ENCODE results near the gene GJC2. TPM values are rescaled to one million over a fixed set of nuclear protein-coding genes. Genes with fewer than 3 reads are reported as not detected.

The GJC2 gene
- total and polyA plus RNA-seq, 10 of the 15 experiments (the other 5 are each of a cell fraction or from before 2014, with no cell fraction given), result 0.04 to 0.44 (median 0.07) TPM; not detected in 4

DNA sequence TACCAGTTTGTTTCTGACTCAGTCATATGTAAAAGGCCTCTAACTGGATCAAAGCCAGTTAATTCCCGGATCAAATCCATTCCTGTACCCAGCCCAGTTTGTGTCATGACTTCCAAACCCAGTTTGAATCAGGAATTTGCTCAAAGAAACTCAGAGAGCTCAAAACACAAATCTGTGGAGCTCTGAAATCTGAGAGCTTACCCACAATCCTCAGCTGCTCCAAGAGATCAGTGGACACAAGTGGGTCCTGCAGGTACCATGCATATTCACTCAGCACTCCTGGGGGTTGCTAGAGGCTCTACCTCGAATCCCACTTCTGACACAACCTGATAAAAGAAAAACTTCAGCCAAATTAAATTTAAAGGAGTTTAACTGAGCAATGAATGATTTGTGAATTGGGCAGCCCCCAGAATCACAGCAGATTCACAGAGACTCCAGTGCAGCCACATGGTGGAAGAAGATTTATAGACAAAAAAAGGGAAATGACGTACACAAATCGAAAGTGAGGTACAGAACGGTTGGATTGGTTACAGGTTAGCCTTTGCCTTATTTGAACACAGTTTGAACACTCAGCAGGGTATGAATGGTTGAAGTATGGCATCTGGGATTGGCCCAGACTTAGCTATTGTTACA lies 28.8 kb upstream of the GJC2 start (continued):
- TF ChIP-seq, protein P1, sequence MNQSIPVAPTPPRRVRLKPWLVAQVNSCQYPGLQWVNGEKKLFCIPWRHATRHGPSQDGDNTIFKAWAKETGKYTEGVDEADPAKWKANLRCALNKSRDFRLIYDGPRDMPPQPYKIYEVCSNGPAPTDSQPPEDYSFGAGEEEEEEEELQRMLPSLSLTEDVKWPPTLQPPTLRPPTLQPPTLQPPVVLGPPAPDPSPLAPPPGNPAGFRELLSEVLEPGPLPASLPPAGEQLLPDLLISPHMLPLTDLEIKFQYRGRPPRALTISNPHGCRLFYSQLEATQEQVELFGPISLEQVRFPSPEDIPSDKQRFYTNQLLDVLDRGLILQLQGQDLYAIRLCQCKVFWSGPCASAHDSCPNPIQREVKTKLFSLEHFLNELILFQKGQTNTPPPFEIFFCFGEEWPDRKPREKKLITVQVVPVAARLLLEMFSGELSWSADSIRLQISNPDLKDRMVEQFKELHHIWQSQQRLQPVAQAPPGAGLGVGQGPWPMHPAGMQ (IDR thresholded peaks at IDR 0.05; ENCODE audit: borderline replicate concordance), result no peak
- TF ChIP-seq FOXM1 (IDR thresholded peaks at IDR 0.05; ENCODE audit: low read depth, low read length), result no peak
- no peak for TF ChIP-seq NR2C1 (IDR thresholded peaks at IDR 0.05)
- no peak for TF ChIP-seq ZZZ3 (IDR thresholded peaks at IDR 0.05; ENCODE audit: control insufficient read depth, insufficient read length, low read depth)
- TF ChIP-seq SREBF1 (IDR thresholded peaks at IDR 0.05; ENCODE audit: low read length), result no peak
- TF ChIP-seq NFYB (IDR thresholded peaks at IDR 0.05; ENCODE audit: insufficient read depth, low read depth, low read length), result peak; percentile 76
- no peak for TF ChIP-seq EED (IDR thresholded peaks at IDR 0.05; ENCODE audit: low read depth)
- no peak for TF ChIP-seq NFYA (IDR thresholded peaks at IDR 0.05; ENCODE audit: borderline replicate concordance, low read depth, low read length)
- no peak for TF ChIP-seq ZBED1 (IDR thresholded peaks at IDR 0.05; ENCODE audit: borderline replicate concordance)
- TF ChIP-seq ATF7 (IDR thresholded peaks at IDR 0.05; ENCODE audit: low read depth), result peak; percentile 49; the same call in 1 of the 2 replicates
- no peak for TF ChIP-seq MEF2B (IDR thresholded peaks at IDR 0.05; ENCODE audit: partially characterized antibody, poor library complexity, severe bottlenecking)
- TF ChIP-seq CHD2 (IDR thresholded peaks at IDR 0.05; ENCODE audit: borderline replicate concordance, low read depth, low read length), result no peak
- TF ChIP-seq, protein P2, sequence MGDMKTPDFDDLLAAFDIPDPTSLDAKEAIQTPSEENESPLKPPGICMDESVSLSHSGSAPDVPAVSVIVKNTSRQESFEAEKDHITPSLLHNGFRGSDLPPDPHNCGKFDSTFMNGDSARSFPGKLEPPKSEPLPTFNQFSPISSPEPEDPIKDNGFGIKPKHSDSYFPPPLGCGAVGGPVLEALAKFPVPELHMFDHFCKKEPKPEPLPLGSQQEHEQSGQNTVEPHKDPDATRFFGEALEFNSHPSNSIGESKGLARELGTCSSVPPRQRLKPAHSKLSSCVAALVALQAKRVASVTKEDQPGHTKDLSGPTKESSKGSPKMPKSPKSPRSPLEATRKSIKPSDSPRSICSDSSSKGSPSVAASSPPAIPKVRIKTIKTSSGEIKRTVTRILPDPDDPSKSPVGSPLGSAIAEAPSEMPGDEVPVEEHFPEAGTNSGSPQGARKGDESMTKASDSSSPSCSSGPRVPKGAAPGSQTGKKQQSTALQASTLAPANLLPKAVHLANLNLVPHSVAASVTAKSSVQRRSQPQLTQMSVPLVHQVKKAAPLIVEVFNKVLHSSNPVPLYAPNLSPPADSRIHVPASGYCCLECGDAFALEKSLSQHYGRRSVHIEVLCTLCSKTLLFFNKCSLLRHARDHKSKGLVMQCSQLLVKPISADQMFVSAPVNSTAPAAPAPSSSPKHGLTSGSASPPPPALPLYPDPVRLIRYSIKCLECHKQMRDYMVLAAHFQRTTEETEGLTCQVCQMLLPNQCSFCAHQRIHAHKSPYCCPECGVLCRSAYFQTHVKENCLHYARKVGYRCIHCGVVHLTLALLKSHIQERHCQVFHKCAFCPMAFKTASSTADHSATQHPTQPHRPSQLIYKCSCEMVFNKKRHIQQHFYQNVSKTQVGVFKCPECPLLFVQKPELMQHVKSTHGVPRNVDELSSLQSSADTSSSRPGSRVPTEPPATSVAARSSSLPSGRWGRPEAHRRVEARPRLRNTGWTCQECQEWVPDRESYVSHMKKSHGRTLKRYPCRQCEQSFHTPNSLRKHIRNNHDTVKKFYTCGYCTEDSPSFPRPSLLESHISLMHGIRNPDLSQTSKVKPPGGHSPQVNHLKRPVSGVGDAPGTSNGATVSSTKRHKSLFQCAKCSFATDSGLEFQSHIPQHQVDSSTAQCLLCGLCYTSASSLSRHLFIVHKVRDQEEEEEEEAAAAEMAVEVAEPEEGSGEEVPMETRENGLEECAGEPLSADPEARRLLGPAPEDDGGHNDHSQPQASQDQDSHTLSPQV (IDR thresholded peaks at IDR 0.05), result no peak
- no peak for TF ChIP-seq TARDBP (IDR thresholded peaks at IDR 0.05; ENCODE audit: borderline replicate concordance)
- TF ChIP-seq CBFB (IDR thresholded peaks at IDR 0.05; ENCODE audit: low read depth), result no peak
- no peak for TF ChIP-seq CHD4 (IDR thresholded peaks at IDR 0.05)
- TF ChIP-seq, protein P3, sequence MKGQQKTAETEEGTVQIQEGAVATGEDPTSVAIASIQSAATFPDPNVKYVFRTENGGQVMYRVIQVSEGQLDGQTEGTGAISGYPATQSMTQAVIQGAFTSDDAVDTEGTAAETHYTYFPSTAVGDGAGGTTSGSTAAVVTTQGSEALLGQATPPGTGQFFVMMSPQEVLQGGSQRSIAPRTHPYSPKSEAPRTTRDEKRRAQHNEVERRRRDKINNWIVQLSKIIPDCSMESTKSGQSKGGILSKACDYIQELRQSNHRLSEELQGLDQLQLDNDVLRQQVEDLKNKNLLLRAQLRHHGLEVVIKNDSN (IDR thresholded peaks at IDR 0.05; ENCODE audit: borderline replicate concordance, extremely low read length, insufficient read depth, low read depth, low read length), result no peak
- peak; percentile 54 for TF ChIP-seq SPI1 (IDR thresholded peaks at IDR 0.05; ENCODE audit: borderline replicate concordance, insufficient read depth, low read depth, low read length)
